Neural cell (in vitro differentiated cells): ENCODE measurements around the gene PTPRD.

Source experiments
- CTCF ChIP-seq: fragments of 450-650 bp; IDR thresholded peaks from 2 replicates; pipeline ENCODE4 v1.5.1; 2014; ENCODE audit warnings: antibody characterized with exemption, mild to moderate bottlenecking, moderate library complexity; ENCODE audit not compliant: poor library complexity, severe bottlenecking
- EP300 ChIP-seq: fragments of 450-650 bp; conservative IDR thresholded peaks from 2 replicates; pipeline ENCODE4 v1.6.1; 2014; ENCODE audit warnings: antibody characterized with exemption, mild to moderate bottlenecking, moderate library complexity; ENCODE audit not compliant: poor library complexity, severe bottlenecking
- EZH2 ChIP-seq: fragments of 200-600, 300-800 bp; shearing (Covaris generic), sonication (generic); IDR thresholded peaks from 2 replicates; pipeline ENCODE4 v1.6.1; 2014; ENCODE audit warnings: antibody characterized with exemption, low read length, borderline replicate concordance, mild to moderate bottlenecking; ENCODE audit not compliant: insufficient read depth, poor library complexity, severe bottlenecking
- MXI1 ChIP-seq: fragments of 450-650 bp; conservative IDR thresholded peaks from 2 replicates; pipeline ENCODE4 v1.6.1; 2014; ENCODE audit warnings: antibody characterized with exemption, mild to moderate bottlenecking; ENCODE audit not compliant: poor library complexity, severe bottlenecking
- POLR2AphosphoS5 ChIP-seq: IDR thresholded peaks from 2 replicates; pipeline ENCODE4 v1.6.1; 2012
- RAD21 ChIP-seq: fragments of 450-650 bp; conservative IDR thresholded peaks from 2 replicates; pipeline ENCODE4 v1.6.1; 2014; ENCODE audit warnings: antibody characterized with exemption, mild to moderate bottlenecking, moderate library complexity
- SMC3 ChIP-seq: fragments of 450-650 bp; conservative IDR thresholded peaks from 2 replicates; pipeline ENCODE4 v1.6.1; 2014; ENCODE audit warnings: antibody characterized with exemption, mild to moderate bottlenecking, moderate library complexity; ENCODE audit not compliant: poor library complexity
- TAF1 ChIP-seq: IDR thresholded peaks from 2 replicates; pipeline ENCODE4 v1.6.1; 2012; ENCODE audit warnings: low read depth
- TF ChIP-seq, protein P1 (sequence below): IDR thresholded peaks from 2 replicates; pipeline ENCODE4 v1.6.1; 2012; ENCODE audit warnings: borderline replicate concordance

DNA sequence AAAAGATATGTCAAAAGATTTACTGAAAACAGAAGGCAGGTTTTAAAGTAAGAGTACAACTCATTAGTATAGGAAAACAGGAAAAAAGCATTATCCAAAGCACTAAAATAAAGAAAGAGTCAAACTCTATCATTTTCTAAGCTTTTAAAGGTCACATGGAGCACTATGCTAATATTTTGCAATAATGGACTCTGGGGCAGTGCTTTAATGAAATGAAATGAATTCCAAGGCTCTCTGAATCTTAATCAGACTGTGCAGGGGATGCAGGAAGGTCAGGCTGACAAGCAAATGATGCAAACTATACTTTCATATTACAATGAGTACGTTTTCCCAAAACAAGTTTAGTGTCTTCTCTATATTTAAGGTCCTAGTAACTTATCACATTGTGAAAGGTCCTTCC is 1831.3 kb downstream of the PTPRD start:
- TF ChIP-seq RAD21 (no peak), TAF1 (no peak), EZH2 (no peak), CTCF (no peak), MXI1 (no peak), POLR2AphosphoS5 (no peak), EP300 (no peak), SMC3 (no peak)
- TF ChIP-seq, protein P1, sequence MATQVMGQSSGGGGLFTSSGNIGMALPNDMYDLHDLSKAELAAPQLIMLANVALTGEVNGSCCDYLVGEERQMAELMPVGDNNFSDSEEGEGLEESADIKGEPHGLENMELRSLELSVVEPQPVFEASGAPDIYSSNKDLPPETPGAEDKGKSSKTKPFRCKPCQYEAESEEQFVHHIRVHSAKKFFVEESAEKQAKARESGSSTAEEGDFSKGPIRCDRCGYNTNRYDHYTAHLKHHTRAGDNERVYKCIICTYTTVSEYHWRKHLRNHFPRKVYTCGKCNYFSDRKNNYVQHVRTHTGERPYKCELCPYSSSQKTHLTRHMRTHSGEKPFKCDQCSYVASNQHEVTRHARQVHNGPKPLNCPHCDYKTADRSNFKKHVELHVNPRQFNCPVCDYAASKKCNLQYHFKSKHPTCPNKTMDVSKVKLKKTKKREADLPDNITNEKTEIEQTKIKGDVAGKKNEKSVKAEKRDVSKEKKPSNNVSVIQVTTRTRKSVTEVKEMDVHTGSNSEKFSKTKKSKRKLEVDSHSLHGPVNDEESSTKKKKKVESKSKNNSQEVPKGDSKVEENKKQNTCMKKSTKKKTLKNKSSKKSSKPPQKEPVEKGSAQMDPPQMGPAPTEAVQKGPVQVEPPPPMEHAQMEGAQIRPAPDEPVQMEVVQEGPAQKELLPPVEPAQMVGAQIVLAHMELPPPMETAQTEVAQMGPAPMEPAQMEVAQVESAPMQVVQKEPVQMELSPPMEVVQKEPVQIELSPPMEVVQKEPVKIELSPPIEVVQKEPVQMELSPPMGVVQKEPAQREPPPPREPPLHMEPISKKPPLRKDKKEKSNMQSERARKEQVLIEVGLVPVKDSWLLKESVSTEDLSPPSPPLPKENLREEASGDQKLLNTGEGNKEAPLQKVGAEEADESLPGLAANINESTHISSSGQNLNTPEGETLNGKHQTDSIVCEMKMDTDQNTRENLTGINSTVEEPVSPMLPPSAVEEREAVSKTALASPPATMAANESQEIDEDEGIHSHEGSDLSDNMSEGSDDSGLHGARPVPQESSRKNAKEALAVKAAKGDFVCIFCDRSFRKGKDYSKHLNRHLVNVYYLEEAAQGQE: no peak
